ENCODE data around the gene C17orf67.

The C17orf67 gene

DNA sequence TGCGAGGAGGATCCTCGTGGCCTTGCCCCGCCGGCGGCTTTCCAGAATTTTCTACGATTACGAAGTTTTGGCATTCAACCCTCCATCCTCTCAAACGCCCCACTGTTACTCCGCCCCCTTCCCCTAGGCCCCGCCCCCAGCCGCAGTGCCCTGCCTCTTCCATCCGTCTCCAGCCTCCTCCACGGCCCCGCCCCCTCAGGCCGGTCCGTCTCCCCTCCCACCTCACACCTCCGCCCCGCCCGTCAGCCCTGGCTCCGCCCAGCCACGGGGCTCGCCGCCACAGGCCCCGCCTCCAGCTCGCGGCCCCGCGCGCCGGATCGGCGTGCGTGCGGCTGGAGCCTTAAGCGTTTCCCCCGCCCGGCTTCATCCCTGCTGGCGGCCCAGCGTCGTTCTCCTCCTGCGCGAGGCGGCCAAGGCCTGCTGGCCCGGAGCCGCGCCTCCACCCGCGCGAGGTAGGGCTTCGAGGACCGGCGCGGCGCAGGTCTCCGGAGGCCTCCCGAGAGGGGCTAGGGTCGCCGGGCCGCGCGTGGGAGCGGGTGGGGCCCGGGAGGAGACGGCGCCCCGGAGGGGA is at the start of gene C17orf67, which contains the start of gene DGKE:
TSS of gene C17orf67 (minus strand) at position 112 of the 571 bp plus-strand sequence. CDS start 18,110 bp downstream, outside the sequence.
TSS of gene DGKE (plus strand) at position 343 of the 571 bp plus-strand sequence. CDS start 645 bp downstream, outside the sequence.
- peak; percentile 94 to 100 (median 97) for DNase-seq
- intact Hi-C loops (cut with DNase I): loop anchor here (5.0 kb wide), 1 partner anchor 128 kb away; the partner anchor contains the start of gene COIL

GRCh38 chr17:56881685-56882295 is 48.1 kb upstream of the C17orf67 start:
- DNase-seq: no peak
- intact Hi-C loops (cut with DNase I): no loop called here

GRCh38 chr17:56880571-56880970 is 46.9 kb upstream of the C17orf67 start:
- intact Hi-C loops (cut with DNase I): no loop called here
- no peak for DNase-seq

GRCh38 chr17:56880133-56880532 is 46.4 kb upstream of the C17orf67 start:
- DNase-seq: no peak
- intact Hi-C loops (cut with DNase I): no loop called here

- intact Hi-C loops (cut with DNase I): no loop called here
Observed at GRCh38 chr17:56879280-56879679, 45.6 kb upstream of the C17orf67 start.

GRCh38 chr17:56876766-56877179 is 43.1 kb upstream of the C17orf67 start:
- no peak for DNase-seq
- intact Hi-C loops (cut with DNase I): no loop called here

More at GRCh38 chr17:56879280-56879679, 45.6 kb upstream of the C17orf67 start:
- no peak for DNase-seq

GRCh38 chr17:56870081-56870651 is 36.4 kb upstream of the C17orf67 start:
- intact Hi-C loops (cut with DNase I): no loop called here
- DNase-seq: no peak

DNA sequence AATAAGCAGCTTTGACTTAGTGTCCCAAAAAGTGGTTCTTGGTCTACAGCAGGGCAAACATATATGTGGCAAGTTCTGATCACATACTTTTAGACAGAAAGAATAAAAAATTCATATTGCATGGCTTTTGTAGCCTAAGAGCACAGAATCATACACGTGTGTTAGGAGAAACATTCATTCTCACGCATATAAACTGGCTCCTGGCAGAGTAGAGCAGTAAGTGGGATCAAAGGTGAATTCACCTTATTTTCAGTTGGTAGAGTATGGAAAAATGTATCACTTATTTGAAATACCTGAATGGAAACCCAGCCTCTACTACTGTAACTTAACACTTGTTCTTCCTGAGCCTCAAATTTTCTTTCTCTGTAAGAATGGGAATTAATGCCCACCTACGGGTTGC is 35.0 kb upstream of the C17orf67 start:
- no peak for DNase-seq
- intact Hi-C loops (cut with DNase I): no loop called here

- intact Hi-C loops (cut with DNase I): no loop called here
- no peak for DNase-seq
Observed at GRCh38 chr17:56867948-56868376, 34.2 kb upstream of the C17orf67 start.

GRCh38 chr17:56866496-56866895 is 32.8 kb upstream of the C17orf67 start:
- no peak for DNase-seq

DNA sequence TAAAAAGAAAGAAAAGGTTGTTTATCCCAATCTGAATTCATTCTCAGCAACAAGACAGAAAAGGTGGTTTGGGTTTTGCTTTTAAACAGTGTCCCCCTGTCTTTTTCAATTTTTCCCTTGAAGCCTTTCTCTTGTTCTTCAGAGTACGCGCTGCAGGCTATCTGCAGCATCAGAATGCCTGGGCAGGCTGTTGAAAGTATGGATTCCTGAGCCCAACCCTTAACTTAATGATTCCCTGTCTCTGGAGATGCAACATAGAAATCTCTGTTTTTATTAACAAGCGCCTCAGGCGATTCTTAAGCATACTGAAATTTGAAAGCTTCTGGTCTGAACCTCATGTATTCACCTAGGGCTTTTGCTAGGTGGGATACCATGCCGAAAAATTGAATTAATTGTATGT is 32.4 kb upstream of the C17orf67 start:
- intact Hi-C loops (cut with DNase I): no loop called here
- no peak for DNase-seq

More at GRCh38 chr17:56866496-56866895, 32.8 kb upstream of the C17orf67 start:
- intact Hi-C loops (cut with DNase I): no loop called here

GRCh38 chr17:56863974-56864373 is 30.3 kb upstream of the C17orf67 start:
- DNase-seq: no peak
- intact Hi-C loops (cut with DNase I): no loop called here

DNA sequence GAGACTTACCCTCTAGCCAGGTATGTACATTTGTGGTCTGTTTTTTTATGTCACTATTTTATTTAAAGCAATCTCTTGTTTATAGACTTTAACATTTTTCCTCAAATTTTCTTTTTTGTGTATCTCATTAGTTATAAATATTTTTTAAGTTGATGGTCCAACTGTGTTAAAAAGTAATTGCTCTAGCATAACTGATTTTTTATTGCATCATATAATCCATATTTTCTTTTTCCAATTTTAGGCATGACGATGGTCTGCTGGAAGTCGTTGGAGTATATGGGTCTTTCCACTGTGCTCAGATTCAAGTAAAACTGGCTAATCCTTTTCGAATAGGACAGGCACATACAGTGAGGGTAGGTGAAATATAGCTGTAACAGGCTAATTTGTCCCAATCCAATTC is 28.2 kb upstream of the C17orf67 start:
- intact Hi-C loops (cut with DNase I): no loop called here
- DNase-seq: no peak

DNA sequence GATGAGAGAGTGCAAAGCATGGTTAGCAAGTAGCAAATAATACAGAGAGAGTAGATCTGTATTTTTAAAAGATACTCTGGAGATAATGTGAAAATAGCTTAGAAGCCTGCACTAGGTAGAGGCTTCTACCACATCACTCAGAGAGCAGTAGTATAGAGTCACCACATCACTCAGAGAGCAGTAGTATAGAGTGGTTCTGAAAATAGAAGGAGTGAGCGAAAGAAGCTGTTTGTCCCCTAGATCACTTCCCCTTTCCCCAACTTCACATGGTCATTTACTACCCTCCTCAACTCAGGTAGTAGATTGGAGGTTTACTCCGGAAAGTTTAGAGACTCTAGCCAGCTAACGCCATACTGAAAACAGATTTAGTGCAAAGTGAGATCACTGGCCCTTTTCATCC is 17.3 kb upstream of the C17orf67 start:
- intact Hi-C loops (cut with DNase I): no loop called here
- no peak for DNase-seq

DNA sequence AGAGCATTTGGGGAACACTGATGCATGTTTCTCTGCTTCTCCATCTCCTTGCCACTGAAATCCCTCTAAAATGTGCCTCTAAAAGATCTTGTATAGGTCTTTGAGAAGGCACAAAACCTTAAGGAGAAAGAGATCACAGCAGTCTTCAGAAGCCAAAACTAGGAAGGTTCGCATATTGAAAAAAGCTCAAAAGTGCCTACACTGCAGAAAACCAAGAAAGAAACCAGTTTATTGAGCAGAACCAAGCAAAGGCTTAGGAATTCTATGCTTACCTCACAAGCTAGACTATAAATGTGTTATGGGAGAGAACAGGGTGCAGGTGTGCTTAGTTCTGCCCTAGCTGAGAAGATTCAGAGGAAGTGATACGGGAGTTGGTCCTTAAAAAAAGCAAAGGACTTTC is 16.9 kb upstream of the C17orf67 start:
- intact Hi-C loops (cut with DNase I): no loop called here
- DNase-seq: no peak

DNA sequence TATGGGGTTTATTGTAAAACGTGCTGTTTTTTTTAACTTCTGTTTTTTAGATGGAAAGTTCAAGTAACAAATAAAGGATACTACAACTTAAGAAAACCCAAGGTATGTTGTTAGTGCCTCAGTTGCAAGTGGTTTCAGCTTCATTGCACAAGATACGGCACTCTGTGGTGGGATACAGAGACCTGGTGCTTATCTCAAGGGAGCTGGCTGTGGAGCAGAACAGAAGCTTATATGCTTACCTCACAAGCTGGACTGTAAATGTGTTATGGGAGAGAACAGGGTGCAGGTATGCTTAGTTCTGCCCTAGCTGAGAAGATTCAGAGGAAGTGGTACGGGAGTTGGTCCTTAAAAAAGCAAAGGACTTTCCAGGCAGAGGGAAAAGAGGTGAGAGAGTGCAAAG is 15.4 kb upstream of the C17orf67 start:
- intact Hi-C loops (cut with DNase I): no loop called here
- DNase-seq: no peak

DNA sequence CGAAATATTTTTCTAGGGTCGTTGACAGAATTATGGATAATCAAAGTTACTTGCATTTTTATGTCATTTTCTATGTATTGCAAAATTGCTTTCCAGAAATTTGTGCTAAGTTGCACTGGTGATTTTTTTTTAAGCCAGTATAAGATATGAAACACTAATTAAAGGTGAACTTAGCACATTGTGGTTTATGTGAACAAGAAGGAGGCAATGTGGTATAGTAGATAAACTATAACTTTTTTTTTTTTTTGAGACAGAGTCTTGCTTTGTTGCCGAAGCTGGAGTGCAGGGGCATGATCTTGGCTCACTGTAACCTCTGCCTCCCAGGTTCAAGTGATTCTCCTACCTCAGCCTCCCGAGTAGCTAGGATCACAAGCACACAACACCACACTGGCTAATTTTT is 13.4 kb upstream of the C17orf67 start:
- no peak for DNase-seq
- intact Hi-C loops (cut with DNase I): no loop called here

DNA sequence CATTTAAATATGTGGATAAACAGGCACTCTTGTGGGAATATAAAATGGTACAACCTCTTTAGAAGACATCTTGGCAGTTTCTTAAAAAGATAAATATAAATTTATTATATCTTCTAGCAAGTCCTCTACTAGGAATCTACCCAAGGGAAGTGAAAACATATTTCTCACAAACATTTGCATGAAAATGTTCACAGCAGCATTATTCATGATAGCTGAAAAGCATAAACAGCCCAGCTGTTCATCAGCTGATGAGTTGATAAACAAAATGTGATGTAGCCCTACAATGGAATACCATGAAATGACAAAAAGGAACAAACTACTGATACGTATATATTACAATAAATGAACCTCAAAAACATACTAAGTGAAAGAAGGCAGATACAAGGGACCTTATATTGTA is 12.2 kb upstream of the C17orf67 start:
- no peak for DNase-seq
- intact Hi-C loops (cut with DNase I): no loop called here

DNA sequence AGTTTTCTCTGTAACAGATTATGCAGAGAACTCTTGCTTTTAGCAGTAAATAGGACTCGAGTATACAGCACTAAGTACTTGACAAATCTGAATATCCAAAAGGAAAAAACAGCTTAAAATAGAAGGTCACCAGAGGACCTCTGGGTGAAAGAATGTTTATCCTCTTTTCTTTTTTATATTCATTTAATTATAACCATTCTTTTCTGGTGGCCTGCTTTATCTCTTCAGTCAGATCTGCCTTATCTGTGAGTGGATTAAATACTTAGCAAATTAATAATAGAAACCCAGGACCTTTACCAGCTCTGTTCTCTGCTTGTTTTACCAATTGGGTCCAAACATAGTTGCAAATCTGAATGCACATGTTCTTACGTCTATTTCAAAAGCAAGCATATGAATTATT is 8.9 kb upstream of the C17orf67 start:
- intact Hi-C loops (cut with DNase I): no loop called here
- no peak for DNase-seq

- no peak for DNase-seq
- intact Hi-C loops (cut with DNase I): no loop called here
Observed at GRCh38 chr17:56838687-56839086, 5.0 kb upstream of the C17orf67 start.

DNA sequence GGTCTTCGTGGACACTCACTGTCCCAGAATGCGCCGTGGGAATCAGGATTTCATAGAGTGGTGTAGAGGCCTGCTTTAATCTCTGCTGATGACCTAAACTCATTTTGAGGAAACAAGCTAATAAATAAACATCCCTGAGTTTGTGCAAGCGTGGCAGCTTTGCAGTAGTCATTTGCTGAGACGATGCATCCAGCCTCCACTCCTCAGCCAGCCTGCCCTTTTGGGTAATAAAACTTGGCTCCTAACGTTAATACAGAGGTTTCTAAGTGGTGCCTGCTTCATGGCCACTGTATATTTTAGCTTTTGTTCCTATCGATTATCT is 1.5 kb upstream of the C17orf67 start:
- no peak for DNase-seq
- intact Hi-C loops (cut with DNase I): no loop called here
